Bronchial epithelial cell (primary cell): ENCODE measurements around the gene RAPGEF1. TPM values are rescaled to one million over a fixed set of nuclear protein-coding genes. Genes with fewer than 3 reads are reported as not detected.

Source experiments
- DNase-seq: peaks from one replicate; pipeline ENCODE4 v3.0.0-alpha.2; 2010; ENCODE audit warnings: low read depth
- FAIRE-seq: peaks from 2 replicates; lab custom pipeline; 2011; peaks lifted over from hg19 to GRCh38; lab: Jason Lieb, UNC
- H3K27me3 ChIP-seq: 2 replicates; pipeline ENCODE4 v1.5.1; 2011; ENCODE audit warnings: low read length; ENCODE audit not compliant: control insufficient read depth, insufficient read depth
- H3K36me3 ChIP-seq: 2 replicates; pipeline ENCODE4 v1.5.1; 2011; ENCODE audit warnings: low read length; ENCODE audit not compliant: control insufficient read depth, insufficient read depth
- H3K4me3 ChIP-seq: 2 replicates; pipeline ENCODE4 v1.5.1; 2011; ENCODE audit warnings: mild to moderate bottlenecking, low read depth, low read length, control low read depth
- CTCF ChIP-seq: IDR thresholded peaks from 2 replicates; pipeline ENCODE4 v1.5.1; 2011; ENCODE audit warnings: mild to moderate bottlenecking, moderate library complexity, low read length, control low read depth, inconsistent platforms; ENCODE audit not compliant: insufficient read depth, severe bottlenecking
- total RNA-seq: library from RNA; depleted of rRNA; stranded (reverse); fragments of >200 nt; gene quantifications from 2 replicates; pipeline ENCODE4 v1.2.1, GENCODE V29; 2014

RAPGEF1 gene
- total RNA-seq, 1 donor from 2014 or later, result 19.2 TPM

DNA sequence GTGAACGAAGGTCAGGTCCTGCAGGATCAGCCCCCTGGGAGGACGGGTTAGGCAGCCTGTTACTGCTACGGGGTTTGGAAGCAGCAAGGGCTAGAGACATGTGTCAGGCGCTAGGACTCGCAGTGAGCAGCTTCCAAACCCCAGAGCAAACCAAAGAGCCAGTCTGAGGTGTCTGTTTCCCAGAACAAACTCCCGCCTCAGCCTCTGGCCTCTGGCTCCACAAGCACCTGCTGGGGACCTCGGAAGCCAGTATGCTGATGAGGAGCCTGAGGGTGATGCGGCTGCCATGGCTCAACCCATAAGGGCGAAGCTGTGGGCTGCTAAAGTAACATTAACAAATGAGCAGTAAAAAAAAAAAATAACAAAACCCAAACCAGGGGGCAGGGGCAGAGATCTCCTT, 159.5 kb downstream of the RAPGEF1 start:
- H3K27me3 ChIP-seq, result no peaks in the 10 kb centered on the region
- peaks cover 28% of the 10 kb centered on the region for H3K36me3 ChIP-seq
- FAIRE-seq (no peak), DNase-seq (no peak)
- no peak overlapping the region for H3K4me3 ChIP-seq
- TF ChIP-seq CTCF, result no peak

DNA sequence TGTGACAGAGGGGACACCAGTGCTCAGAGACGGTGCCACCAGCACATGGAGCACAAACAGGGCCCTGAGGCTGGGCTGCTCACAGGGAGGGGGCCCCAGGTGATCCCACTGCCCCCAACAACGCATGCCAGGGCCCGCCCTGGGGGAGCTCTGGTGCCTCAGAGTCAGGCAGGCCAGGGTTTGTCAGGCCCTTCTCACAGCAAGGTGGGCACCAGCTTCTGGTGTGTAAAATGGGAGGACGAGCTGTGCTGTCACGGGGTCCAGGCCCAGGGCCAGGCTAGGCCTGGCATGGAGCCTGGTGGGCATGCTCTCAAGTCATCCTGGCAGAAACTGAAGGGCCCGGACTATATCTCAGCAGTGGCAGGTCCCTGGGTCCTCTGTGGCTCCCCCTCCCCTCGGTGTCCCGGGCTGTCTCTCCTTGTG, 160.1 kb downstream of the RAPGEF1 start:
- no peak for TF ChIP-seq CTCF

DNA sequence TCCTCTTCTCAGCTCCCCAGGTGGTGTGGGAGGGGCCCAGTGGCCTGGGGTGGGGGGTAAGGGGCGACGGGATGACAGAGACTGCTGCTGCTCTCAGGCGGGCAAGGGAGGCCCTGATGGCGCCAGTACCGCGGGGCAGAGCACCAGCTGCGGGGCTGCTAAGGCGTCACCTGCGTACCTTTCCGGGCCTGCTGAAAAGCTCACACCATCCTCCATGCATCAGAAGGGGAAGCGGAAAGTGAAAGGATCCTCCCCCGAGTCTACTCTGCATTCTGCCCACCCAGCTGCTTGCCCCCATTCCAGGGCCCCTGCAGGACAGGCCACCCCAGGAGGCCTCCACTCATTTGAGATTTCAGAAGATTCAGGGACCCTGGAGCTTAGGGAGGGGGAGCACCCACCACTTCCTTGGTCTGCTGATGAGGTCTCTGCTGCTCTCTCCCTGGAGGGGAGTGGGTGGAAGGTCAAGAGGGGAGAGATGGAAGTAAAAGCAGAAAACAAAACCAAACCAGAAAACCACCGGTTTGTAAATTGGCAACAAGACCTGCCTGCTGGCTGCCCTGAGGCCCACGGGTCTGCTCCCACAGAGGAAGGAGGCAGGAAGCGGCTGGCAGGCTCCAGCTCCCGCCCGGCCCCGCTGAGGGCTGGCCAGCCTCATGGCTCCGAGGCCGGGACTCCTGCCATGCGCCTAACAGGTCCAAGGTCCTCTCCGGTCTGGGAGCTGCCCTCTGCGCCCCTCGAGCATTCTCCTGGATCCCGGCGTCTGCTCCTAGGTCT, 161.0 kb downstream of the RAPGEF1 start:
- Histone ChIP-seq H3K36me3 (peaks cover 22% of the 10 kb centered on the region), H3K27me3 (no peaks in the 10 kb centered on the region), H3K4me3 (no peak overlapping the region)
- DNase-seq, result no peak
- no peak for TF ChIP-seq CTCF
- no peak for FAIRE-seq

More for the DNA sequence above, 160.1 kb downstream of the RAPGEF1 start:
- Histone ChIP-seq H3K4me3 (no peak overlapping the region), H3K27me3 (no peaks in the 10 kb centered on the region), H3K36me3 (peaks cover 28% of the 10 kb centered on the region)
- FAIRE-seq (no peak), DNase-seq (no peak)

DNA sequence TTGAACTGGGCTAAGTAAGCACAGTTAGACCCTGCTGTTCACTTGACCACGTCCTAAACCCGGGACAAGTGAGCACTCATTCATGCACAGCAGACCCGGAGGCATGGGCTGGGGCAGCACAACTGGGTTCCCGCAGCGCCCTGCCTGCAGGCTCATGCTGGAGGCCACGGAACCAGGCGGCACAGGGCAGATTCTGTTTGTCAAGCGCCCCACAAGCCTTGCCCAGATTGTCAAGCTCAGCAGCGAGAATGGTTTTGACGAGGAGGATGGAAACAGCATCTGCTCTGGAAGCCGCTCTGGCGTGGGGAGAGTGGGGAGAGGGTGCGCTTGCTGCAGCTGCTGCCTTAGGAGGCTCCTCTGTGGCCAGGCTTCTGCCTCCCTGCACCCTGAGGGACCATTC, 161.9 kb downstream of the RAPGEF1 start:
- Histone ChIP-seq H3K4me3 (no peak overlapping the region), H3K27me3 (no peaks in the 10 kb centered on the region), H3K36me3 (peaks cover 19% of the 10 kb centered on the region)
- FAIRE-seq, result no peak
- no peak for DNase-seq
- no peak for TF ChIP-seq CTCF

DNA sequence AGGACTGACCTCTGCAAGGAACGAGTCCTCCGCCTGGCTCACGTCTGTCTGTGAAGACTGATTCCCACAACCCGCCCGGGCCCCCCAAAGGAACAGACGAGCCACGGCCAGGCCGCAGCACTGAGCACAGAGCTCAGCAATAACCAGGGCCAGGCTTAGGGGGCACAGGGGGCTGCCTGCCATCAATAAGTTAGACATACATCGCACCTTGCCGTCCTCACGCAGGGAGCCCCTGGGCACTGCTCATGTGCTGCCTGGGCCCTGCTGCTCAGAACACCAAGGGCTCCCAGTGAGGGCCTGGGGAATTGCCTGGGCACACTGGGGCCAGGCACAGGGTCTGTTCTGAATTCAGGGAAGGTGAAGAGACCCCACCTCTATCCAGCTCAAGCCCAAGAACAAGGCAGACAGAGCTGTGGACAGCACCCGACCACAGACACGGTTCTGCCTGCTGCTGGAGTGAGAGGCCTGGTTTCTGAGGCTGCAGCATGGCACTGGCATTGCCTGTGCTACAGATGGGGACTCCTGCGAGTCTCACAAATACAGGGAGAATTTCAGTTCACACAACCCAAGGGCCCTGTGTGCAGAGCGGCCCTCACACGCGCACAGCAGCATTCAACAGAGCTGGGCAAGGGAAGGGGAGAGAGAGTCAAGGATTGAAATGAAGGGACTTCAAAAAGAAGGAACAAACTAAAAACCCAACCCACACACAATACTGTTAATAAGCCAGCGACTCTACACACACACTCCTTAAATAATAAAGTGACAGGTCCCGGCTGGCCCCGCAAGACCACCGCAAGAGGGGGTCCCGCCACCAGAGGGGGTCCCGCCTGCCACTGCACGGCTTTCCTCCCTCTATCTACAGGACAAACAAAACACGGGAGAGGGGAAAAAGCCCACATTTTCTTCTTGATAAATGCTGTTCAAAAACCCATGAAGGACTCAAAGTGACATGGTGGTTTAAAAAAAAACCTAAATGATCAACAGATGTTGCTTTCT, 162.6 kb downstream of the RAPGEF1 start:
- DNase-seq, result no peak
- no peaks in the 10 kb centered on the region for H3K27me3 ChIP-seq
- peaks cover 18% of the 10 kb centered on the region for H3K36me3 ChIP-seq
- no peak for FAIRE-seq
- H3K4me3 ChIP-seq, result no peak overlapping the region
- TF ChIP-seq CTCF, result no peak
